Ascending aorta (tissue), 2 donors: Measurements from ENCODE around the gene MRPL16. TPM values are rescaled to one million over a fixed set of nuclear protein-coding genes. Genes with fewer than 3 reads are reported as not detected.
"Not testable (repeated sequence)": the region's sequence is repeated elsewhere in the genome, so short reads cannot be mapped to it uniquely, and the experiment has no call there.

Source experiments
- DNase-seq, 2 donors: peaks; one replicate each; pipeline ENCODE4 v3.0.0-alpha.2; 2019; ENCODE audit warnings: low spot score in 2 of 2
- H3K27ac ChIP-seq, 2 donors: fragments of 200-600 bp; sonication (generic); one replicate each; pipeline ENCODE4 v1.5.1; 2016 to 2017; ENCODE audit warnings: mild to moderate bottlenecking in 1 of 2
- H3K27me3 ChIP-seq: fragments of 200-600 bp; sonication (generic); one replicate; pipeline ENCODE4 v1.5.1; 2017
- H3K36me3 ChIP-seq, 2 donors: fragments of 200-600 bp; sonication (generic); one replicate each; pipeline ENCODE4 v1.5.1; 2016
- H3K4me1 ChIP-seq, 2 donors: fragments of 200-600 bp; sonication (generic); one replicate each; pipeline ENCODE4 v1.5.1; 2016 to 2017; ENCODE audit warnings: mild to moderate bottlenecking in 1 of 2
- H3K4me3 ChIP-seq, 2 donors: fragments of 200-600 bp; sonication (generic); one replicate each; pipeline ENCODE4 v1.5.1; 2016 to 2017; ENCODE audit warnings: mild to moderate bottlenecking in 1 of 2
- H3K9me3 ChIP-seq, 2 donors: fragments of 200-600 bp; sonication (generic); one replicate each; pipeline ENCODE4 v1.5.1; 2016
- CTCF ChIP-seq, 3 experiments: fragments of 200-600 bp in 2 of 3; fragments of 450-650 bp in 1 of 3; sonication (generic) in 2 of 3; IDR thresholded peaks; one replicate each; pipeline ENCODE4 v1.5.1; 2016 to 2019; ENCODE audit warnings: antibody characterized with exemption in 3 of 3, mild to moderate bottlenecking in 1 of 3, moderate library complexity in 1 of 3
- intact Hi-C: fragments of 100-400 bp; cut with DNase I; formaldehyde crosslinking; loops from one replicate; pipeline ENCODE4 v1.15.1; 2023
- total RNA-seq: library from RNA; depleted of rRNA; stranded (reverse); fragments of >200 nt; gene quantifications from one replicate; pipeline ENCODE4 v1.1.0, GENCODE V29; 2016

Gene MRPL16
- 63.0 TPM for total RNA-seq

- Histone ChIP-seq H3K36me3 (peaks cover 13 to 28% of the 10 kb centered on the region in 2 donors), H3K4me1 (peaks cover 0 to 12% of the 10 kb centered on the region in 2 donors), H3K27me3 (no peaks in the 10 kb centered on the region), H3K9me3 (no peaks in the 10 kb centered on the region), H3K4me3 (peak within 1 kb of the TSS; percentile 77 to 91), H3K27ac (peak within 1 kb of the TSS; percentile 75 to 81)
- intact Hi-C loops: no loop called here
- DNase-seq: peak; percentile 38 to 90
- TF ChIP-seq CTCF (IDR thresholded peaks at IDR 0.05): peak in 1 of 3 experiments; percentile 11
Observed at GRCh38 chr11:59810189-59810910, at the start of gene MRPL16. Gene MRPL16 (minus strand): TSS chr11:59810778. CDS start chr11:59810658, 120 bp downstream.

GRCh38 chr11:59859673-59860072, 49.1 kb upstream of the MRPL16 start:
- TF ChIP-seq CTCF (IDR thresholded peaks at IDR 0.05): no peak
- Histone ChIP-seq H3K9me3 (no peaks in the 10 kb centered on the region), H3K36me3 (no peaks in the 10 kb centered on the region), H3K27me3 (no peaks in the 10 kb centered on the region), H3K4me1 (no peaks in the 10 kb centered on the region), H3K27ac (no peak overlapping the region), H3K4me3 (no peak overlapping the region)
- no peak for DNase-seq
- intact Hi-C loops: no loop called here

- intact Hi-C loops: no loop called here
- no peaks in the 10 kb centered on the region for H3K27me3 ChIP-seq
- DNase-seq: no peak
- TF ChIP-seq CTCF (IDR thresholded peaks at IDR 0.05): no peak
- H3K4me3 ChIP-seq: no peak overlapping the region
- H3K27ac ChIP-seq: no peak overlapping the region
- H3K9me3 ChIP-seq: no peaks in the 10 kb centered on the region
- H3K4me1 ChIP-seq: no peaks in the 10 kb centered on the region
- H3K36me3 ChIP-seq: no peaks in the 10 kb centered on the region
Observed at GRCh38 chr11:59857439-59858434, 47.2 kb upstream of the MRPL16 start.

GRCh38 chr11:59854871-59855270, 44.3 kb upstream of the MRPL16 start:
- intact Hi-C loops: no loop called here
- H3K4me1 ChIP-seq: no peaks in the 10 kb centered on the region
- H3K4me3 ChIP-seq: no peak overlapping the region
- no peak for TF ChIP-seq CTCF (IDR thresholded peaks at IDR 0.05)
- H3K27me3 ChIP-seq: no peaks in the 10 kb centered on the region
- H3K9me3 ChIP-seq: no peaks in the 10 kb centered on the region
- no peak overlapping the region for H3K27ac ChIP-seq
- no peak for DNase-seq
- H3K36me3 ChIP-seq: no peaks in the 10 kb centered on the region

GRCh38 chr11:59851416-59851815, 40.8 kb upstream of the MRPL16 start:
- H3K4me3 ChIP-seq, H3K4me1 ChIP-seq, DNase-seq, H3K36me3 ChIP-seq, H3K27me3 ChIP-seq, intact Hi-C loops, H3K9me3 ChIP-seq, H3K27ac ChIP-seq: not testable (repeated sequence)

- H3K27ac ChIP-seq, DNase-seq, H3K9me3 ChIP-seq, H3K4me1 ChIP-seq, H3K27me3 ChIP-seq, H3K36me3 ChIP-seq, intact Hi-C loops, H3K4me3 ChIP-seq: not testable (repeated sequence)
Observed at GRCh38 chr11:59849551-59849950, 39.0 kb upstream of the MRPL16 start.
